Uterus (tissue), 4 donors: ENCODE results near the gene RNF111. TPM values are rescaled to one million over a fixed set of nuclear protein-coding genes. Genes with fewer than 3 reads are reported as not detected.

Experiments
- DNase-seq, 2 donors: peaks; one replicate each; pipeline ENCODE4 v3.0.0-alpha.2; 2019 to 2020
- H3K27ac ChIP-seq, 2 donors: fragments of 200-600 bp; sonication (generic); 1 replicate in 1 of 2; 2 replicates in 1 of 2; pipeline ENCODE4 v1.5.1; 2016 to 2018
- H3K27me3 ChIP-seq, 2 donors: fragments of 200-600 bp; sonication (generic); one replicate each; pipeline ENCODE4 v1.5.1; 2018 to 2019; ENCODE audit warnings: control low read depth in 1 of 2
- H3K36me3 ChIP-seq, 2 donors: fragments of 200-600 bp; sonication (generic); one replicate each; pipeline ENCODE4 v1.5.1; 2019; ENCODE audit warnings: control low read depth in 1 of 2
- H3K4me1 ChIP-seq, 2 donors: fragments of 200-600 bp; sonication (generic); one replicate each; pipeline ENCODE4 v1.5.1; 2018 to 2019; ENCODE audit warnings: control low read depth in 1 of 2
- H3K4me3 ChIP-seq, 2 donors: fragments of 200-600 bp; sonication (generic); 1 replicate in 1 of 2; 2 replicates in 1 of 2; pipeline ENCODE4 v1.5.1; 2018 to 2019; ENCODE audit warnings: mild to moderate bottlenecking in 1 of 2
- H3K9me3 ChIP-seq, 2 donors: fragments of 200-600 bp; sonication (generic); one replicate each; pipeline ENCODE4 v1.5.1; 2019; ENCODE audit warnings: control low read depth in 1 of 2
- POLR2A ChIP-seq, 2 donors: fragments of 450-650 bp; IDR thresholded peaks; one replicate each; pipeline ENCODE4 v1.6.1; 2016; ENCODE audit warnings: antibody characterized with exemption in 2 of 2, mild to moderate bottlenecking in 1 of 2, moderate library complexity in 1 of 2
- intact Hi-C: fragments of 100-400 bp; cut with DNase I; formaldehyde crosslinking; loops from one replicate; pipeline ENCODE4 v1.15.1; 2023; ENCODE audit warnings: low total_unique reads
- total RNA-seq, 4 donors: library from RNA; depleted of rRNA in 3 of 4; stranded (reverse); fragments of >200 nt in 3 of 4; gene quantifications; one replicate each; pipeline versions ENCODE4 v1.1.0 to v1.2.4, GENCODE V29; 2014 to 2023
- TF ChIP-seq, protein P1 (sequence below), 4 experiments: fragments of 200-600 bp in 2 of 4; fragments of 450-650 bp in 2 of 4; sonication (generic) in 2 of 4; IDR thresholded peaks; one replicate each; pipeline ENCODE4 v1.5.1; 2016 to 2019; ENCODE audit warnings: antibody characterized with exemption in 4 of 4, mild to moderate bottlenecking in 2 of 4, moderate library complexity in 1 of 4
- donor health status: DM: yes; HTN: yes; CAD: no.

Gene RNF111
- total RNA-seq, 4 donors from 2014 or later, result 25.9 to 43.9 (median 30.5) TPM

DNA sequence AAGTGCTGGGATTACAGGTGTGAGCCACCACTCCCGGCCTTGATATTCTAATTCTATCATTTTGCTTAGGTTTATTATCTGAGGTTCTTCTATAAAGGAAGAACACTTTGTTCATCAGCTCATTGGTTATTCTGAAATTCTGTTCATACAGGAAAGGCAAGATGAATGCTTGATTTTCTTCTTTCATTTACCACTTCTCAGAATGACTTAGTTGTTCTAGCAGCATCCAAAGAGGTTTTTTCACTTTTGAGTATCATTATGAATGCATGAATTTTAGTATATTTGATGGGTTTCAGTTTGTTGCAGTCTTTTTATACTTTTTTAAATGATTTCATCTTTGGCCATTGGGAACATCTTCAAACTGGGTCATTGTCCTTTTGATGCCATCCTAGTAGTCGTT lies 51.8 kb downstream of the RNF111 start:
- no peaks in the 10 kb centered on the region for H3K27me3 ChIP-seq
- no peaks in the 10 kb centered on the region for H3K36me3 ChIP-seq
- TF ChIP-seq, protein P1, sequence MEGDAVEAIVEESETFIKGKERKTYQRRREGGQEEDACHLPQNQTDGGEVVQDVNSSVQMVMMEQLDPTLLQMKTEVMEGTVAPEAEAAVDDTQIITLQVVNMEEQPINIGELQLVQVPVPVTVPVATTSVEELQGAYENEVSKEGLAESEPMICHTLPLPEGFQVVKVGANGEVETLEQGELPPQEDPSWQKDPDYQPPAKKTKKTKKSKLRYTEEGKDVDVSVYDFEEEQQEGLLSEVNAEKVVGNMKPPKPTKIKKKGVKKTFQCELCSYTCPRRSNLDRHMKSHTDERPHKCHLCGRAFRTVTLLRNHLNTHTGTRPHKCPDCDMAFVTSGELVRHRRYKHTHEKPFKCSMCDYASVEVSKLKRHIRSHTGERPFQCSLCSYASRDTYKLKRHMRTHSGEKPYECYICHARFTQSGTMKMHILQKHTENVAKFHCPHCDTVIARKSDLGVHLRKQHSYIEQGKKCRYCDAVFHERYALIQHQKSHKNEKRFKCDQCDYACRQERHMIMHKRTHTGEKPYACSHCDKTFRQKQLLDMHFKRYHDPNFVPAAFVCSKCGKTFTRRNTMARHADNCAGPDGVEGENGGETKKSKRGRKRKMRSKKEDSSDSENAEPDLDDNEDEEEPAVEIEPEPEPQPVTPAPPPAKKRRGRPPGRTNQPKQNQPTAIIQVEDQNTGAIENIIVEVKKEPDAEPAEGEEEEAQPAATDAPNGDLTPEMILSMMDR (IDR thresholded peaks at IDR 0.05), result no peak
- TF ChIP-seq POLR2A (IDR thresholded peaks at IDR 0.05), result no peak
- H3K4me3 ChIP-seq, result no peak overlapping the region
- DNase-seq, result no peak
- intact Hi-C loops, result no loop called here
- no peak overlapping the region for H3K27ac ChIP-seq
- no peaks in the 10 kb centered on the region for H3K9me3 ChIP-seq
- no peaks in the 10 kb centered on the region for H3K4me1 ChIP-seq

DNA sequence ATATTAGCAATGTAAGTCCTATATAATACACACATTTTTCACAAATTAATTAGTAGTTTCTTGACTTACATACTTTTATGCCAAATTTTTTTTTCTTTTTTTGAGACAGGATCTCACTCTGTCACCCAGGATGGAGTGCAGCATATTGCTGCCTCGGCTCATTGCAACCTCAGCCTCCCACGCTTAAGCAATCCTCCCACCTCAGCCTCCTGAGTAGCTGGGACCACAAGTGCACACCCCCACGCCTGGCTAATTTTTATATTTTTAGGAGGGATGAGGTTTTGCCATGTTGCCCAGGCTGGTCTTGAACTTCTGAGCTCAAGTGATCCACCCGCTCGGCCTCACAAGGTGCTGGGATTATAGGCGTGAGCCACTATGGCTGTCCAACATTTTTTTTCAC lies 54.6 kb downstream of the RNF111 start:
- H3K36me3 ChIP-seq, result no peaks in the 10 kb centered on the region
- no peaks in the 10 kb centered on the region for H3K27me3 ChIP-seq
- no peak overlapping the region for H3K27ac ChIP-seq
- intact Hi-C loops, result no loop called here
- H3K4me1 ChIP-seq, result no peaks in the 10 kb centered on the region
- H3K4me3 ChIP-seq, result no peak overlapping the region
- H3K9me3 ChIP-seq, result no peaks in the 10 kb centered on the region
- TF ChIP-seq, protein P1 (IDR thresholded peaks at IDR 0.05), result no peak
- TF ChIP-seq POLR2A (IDR thresholded peaks at IDR 0.05), result no peak
- no peak for DNase-seq

DNA sequence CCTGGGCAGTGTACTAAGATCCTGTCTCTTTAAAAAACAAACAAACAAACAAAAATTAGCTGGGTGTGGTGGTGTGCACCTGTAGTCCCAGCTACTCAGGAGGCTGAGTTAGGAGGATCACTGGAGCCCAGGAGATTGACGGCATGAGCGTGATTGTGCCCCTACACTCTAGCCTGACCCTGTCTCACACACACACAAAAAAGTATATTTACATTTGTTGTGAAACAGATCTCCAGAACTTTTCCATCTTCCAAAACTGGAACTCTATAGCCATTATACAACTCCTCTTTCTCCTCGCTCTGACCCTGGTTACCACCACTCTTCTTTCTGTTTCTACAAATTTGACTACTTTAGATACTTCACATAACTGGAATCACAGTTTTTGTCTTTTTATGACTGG lies 61.4 kb downstream of the RNF111 start:
- H3K27ac ChIP-seq, result no peak overlapping the region
- no peaks in the 10 kb centered on the region for H3K27me3 ChIP-seq
- H3K9me3 ChIP-seq, result no peaks in the 10 kb centered on the region
- H3K36me3 ChIP-seq, result no peaks in the 10 kb centered on the region
- H3K4me1 ChIP-seq, result no peaks in the 10 kb centered on the region
- TF ChIP-seq, protein P1 (IDR thresholded peaks at IDR 0.05), result no peak
- TF ChIP-seq POLR2A (IDR thresholded peaks at IDR 0.05), result no peak
- no peak for DNase-seq
- H3K4me3 ChIP-seq, result no peak overlapping the region
- intact Hi-C loops, result no loop called here

DNA sequence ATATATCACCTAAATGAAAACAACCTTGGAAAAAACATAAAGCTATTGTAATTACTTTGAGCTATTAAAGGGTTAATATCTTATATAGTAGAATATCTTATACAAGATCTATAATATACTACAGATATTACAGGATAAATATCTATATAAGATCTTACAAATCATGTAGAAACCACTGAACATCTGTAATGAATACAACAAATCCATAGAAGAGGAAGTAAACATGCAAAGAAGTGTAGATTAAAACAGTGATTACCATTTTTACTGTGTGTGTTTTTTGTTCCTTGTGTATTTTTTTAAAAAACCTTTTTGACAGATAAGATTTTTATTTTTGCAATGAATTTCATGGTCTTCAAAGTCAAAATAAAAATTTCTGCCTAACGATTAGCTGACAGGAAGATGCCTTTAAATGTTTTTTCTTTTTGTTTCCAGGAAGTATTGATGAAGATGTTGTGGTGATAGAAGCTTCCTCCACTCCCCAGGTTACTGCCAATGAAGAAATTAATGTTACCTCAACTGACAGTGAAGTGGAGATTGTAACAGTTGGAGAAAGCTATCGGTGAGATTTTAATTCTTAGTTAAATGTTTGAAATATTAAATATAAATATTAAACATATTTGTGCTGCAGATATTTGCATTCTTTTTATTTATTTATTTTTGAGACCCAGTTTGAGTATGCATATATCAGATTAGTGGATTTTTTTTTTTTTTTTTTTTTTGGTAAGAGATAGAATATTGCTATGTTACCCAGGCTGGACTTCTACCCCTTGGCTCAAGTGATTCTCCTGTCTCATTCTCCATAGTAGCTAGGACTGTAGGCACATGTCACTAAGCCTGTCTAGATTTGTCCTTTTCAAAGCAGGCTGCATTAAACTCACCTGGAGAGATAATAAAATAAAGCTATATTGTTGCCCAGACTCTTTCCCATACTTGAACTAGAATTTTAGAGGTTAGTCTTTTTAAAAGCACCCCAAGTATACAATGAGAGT lies 64.7 kb downstream of the RNF111 start:
- no peaks in the 10 kb centered on the region for H3K4me1 ChIP-seq
- intact Hi-C loops, result no loop called here
- H3K4me3 ChIP-seq, result no peak overlapping the region
- no peaks in the 10 kb centered on the region for H3K27me3 ChIP-seq
- no peaks in the 10 kb centered on the region for H3K9me3 ChIP-seq
- no peak overlapping the region for H3K27ac ChIP-seq
- no peaks in the 10 kb centered on the region for H3K36me3 ChIP-seq
- DNase-seq, result no peak
- TF ChIP-seq, protein P1 (IDR thresholded peaks at IDR 0.05), result no peak
- TF ChIP-seq POLR2A (IDR thresholded peaks at IDR 0.05), result no peak

DNA sequence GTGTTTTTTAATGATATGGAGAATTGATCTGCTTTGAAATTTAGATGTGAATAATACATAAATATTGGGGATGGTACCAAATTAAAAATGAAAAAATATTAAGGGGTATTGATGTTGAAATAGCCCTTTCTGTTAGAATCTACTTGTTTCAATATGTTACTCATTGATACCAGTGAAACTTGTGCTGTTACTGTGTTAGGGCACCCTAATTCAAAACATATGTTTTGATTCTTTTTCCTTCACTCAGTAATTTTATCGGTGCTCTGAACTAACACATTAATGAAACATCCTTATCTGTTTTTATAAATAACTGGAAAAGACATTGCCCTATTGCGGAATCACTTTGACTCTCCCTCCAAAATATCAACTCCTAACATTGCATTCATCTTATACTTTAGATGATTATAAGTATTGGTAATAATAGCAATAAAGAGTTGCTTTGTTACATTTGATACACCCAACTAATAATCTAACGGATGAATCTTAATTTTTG lies 65.5 kb downstream of the RNF111 start:
- Histone ChIP-seq H3K4me3 (no peak overlapping the region), H3K9me3 (no peaks in the 10 kb centered on the region), H3K27me3 (no peaks in the 10 kb centered on the region), H3K36me3 (no peaks in the 10 kb centered on the region), H3K27ac (no peak overlapping the region), H3K4me1 (no peaks in the 10 kb centered on the region)
- DNase-seq, result no peak
- intact Hi-C loops, result no loop called here
- no peak for TF ChIP-seq POLR2A (IDR thresholded peaks at IDR 0.05)
- TF ChIP-seq, protein P1 (IDR thresholded peaks at IDR 0.05), result no peak
